ENCODE data around the gene C2CD3. TPM values are rescaled to one million over a fixed set of nuclear protein-coding genes. Genes with fewer than 3 reads are reported as not detected.

Gene C2CD3
- total RNA-seq, 4 donors from 2014 or later = 11.4 to 30.1 (median 25.3) TPM

DNA sequence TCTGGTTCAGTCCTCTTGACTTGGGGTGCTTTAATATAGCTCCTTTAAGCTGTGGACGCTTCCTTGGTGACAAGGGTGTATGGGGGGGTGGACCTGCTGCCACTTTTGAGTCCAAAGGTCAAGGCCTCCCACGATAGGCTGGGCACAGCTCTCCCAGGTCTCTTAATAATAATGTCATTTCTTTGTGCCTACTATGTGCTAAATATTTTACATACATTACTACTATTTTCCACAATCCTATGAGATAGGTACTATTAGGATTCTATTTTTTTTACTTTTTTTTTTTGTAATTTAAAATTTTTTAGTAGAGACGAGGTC lies 161.6 kb downstream of the C2CD3 start:
- Histone ChIP-seq H3K27ac (no peak overlapping the region), H3K4me3 (no peak overlapping the region), H3K27me3 (no peaks in the 10 kb centered on the region), H3K4me1 (no peaks in the 10 kb centered on the region), H3K36me3 (peaks cover 0 to 47% of the 10 kb centered on the region in 2 donors), H3K9me3 (no peaks in the 10 kb centered on the region)
- no peak for TF ChIP-seq POLR2A (IDR thresholded peaks at IDR 0.05)
- TF ChIP-seq POLR2AphosphoS5 (IDR thresholded peaks at IDR 0.05) = no peak
- TF ChIP-seq, protein P1, sequence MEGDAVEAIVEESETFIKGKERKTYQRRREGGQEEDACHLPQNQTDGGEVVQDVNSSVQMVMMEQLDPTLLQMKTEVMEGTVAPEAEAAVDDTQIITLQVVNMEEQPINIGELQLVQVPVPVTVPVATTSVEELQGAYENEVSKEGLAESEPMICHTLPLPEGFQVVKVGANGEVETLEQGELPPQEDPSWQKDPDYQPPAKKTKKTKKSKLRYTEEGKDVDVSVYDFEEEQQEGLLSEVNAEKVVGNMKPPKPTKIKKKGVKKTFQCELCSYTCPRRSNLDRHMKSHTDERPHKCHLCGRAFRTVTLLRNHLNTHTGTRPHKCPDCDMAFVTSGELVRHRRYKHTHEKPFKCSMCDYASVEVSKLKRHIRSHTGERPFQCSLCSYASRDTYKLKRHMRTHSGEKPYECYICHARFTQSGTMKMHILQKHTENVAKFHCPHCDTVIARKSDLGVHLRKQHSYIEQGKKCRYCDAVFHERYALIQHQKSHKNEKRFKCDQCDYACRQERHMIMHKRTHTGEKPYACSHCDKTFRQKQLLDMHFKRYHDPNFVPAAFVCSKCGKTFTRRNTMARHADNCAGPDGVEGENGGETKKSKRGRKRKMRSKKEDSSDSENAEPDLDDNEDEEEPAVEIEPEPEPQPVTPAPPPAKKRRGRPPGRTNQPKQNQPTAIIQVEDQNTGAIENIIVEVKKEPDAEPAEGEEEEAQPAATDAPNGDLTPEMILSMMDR (IDR thresholded peaks at IDR 0.05) = no peak
- TF ChIP-seq EP300 (IDR thresholded peaks at IDR 0.05) = no peak
- no peak for ATAC-seq
- 91% methylated on average over 3 of the region's 3 CpGs; no CpG with 5 or more reads in 1 of the 2 donors for WGBS, 2 donors (ENCODE audit: low coverage in 1 of 2)

DNA sequence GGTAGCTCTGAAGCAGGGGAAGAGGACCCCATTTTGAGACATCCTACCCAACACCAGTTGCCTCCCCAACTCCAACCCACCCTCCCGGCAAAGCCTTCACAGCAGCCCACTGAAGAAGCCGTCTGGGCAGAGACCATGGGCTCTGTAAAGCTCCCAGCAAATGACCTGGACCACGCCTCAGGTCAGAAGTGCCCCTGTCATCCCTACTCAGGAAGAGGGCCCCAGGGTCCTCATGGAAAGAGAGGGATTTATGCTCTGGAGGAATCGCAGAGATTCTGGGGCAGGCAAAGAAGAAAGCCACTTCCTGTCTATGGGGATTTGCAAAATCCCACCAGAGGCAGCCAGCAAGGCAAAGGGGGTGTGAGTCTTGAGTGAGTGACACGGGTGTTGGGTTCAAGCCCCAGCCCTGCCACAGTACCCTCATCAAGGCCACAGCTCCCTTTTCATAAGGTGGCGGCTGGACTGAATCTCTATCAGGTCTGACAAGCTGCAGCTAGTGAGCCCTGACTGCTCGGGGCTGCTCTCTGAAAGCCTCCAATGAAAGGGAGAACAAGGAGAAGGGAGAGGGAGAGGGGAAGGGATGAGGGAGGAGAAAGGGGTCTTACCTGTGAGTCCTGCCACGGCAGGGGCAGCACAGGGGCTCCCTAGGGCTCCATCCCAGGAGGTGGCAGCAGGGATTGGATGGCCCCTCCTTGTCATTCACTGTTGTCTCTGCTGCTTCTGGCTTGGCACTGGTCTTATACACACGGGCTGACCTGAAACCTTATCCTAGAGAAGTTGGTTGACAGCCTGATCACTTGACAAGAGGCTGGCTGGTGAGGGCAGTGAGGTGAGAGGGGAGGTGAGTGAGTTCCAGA lies 162.2 kb downstream of the C2CD3 start, which contains the start of gene UCP3:
Gene UCP3, minus strand, starts transcription at position 713 of the 857 bp plus-strand sequence. CDS start 2,043 bp downstream, outside the sequence.
- ATAC-seq = no peak
- 24% methylated on average over 2 of the region's 9 CpGs; no CpG with 5 or more reads in 1 of the 2 donors for WGBS, 2 donors (ENCODE audit: low coverage in 1 of 2)
- H3K4me3 ChIP-seq = no peak within 1 kb of the TSS
- H3K9me3 ChIP-seq = no peaks in the 10 kb centered on the region
- H3K27ac ChIP-seq = no peak within 1 kb of the TSS
- no peaks in the 10 kb centered on the region for H3K27me3 ChIP-seq
- peaks cover 0 to 52% of the 10 kb centered on the region in 2 donors for H3K36me3 ChIP-seq
- H3K4me1 ChIP-seq = no peaks in the 10 kb centered on the region
- TF ChIP-seq POLR2A (IDR thresholded peaks at IDR 0.05) (no peak), POLR2AphosphoS5 (IDR thresholded peaks at IDR 0.05) (no peak), EP300 (IDR thresholded peaks at IDR 0.05) (no peak)
- TF ChIP-seq, protein P1 (IDR thresholded peaks at IDR 0.05) = no peak

DNA sequence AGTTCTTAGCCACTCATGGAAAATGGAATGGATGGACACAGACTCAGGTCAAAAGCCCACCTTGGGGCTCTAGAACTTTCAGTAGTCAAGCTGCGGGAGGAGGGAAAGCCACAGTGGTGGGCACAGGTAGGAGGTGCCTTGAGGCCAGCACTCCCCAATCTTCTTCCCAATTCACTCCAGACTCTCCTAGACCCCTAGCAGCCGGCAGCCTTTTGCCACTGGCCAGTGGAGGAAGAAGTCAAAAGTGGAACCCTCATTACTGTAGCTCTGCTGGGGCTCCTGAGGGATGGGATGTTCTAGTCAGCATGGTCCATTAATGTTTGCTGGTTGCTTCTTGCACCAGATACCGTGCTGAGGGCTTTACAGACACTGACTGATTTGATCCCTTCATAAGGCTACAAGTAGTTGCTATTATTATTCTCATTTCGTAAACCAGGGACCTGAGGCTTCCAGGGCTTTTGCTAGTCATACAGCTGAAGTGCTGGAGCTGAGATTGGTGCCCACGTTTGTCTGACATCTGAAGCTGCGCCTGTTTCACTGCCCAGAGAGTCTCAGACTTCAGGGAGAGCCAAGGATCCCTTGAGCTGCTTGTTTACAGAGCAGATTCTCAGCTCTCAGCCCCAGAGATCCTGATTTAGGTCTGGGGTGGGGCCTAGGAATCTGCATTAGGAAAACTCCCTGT lies 163.0 kb downstream of the C2CD3 start:
- no peak overlapping the region for H3K27ac ChIP-seq
- no peaks in the 10 kb centered on the region for H3K9me3 ChIP-seq
- H3K4me3 ChIP-seq = no peak overlapping the region
- H3K4me1 ChIP-seq = no peaks in the 10 kb centered on the region
- H3K36me3 ChIP-seq = peaks cover 0 to 52% of the 10 kb centered on the region in 2 donors
- TF ChIP-seq, protein P1 (IDR thresholded peaks at IDR 0.05) = no peak
- TF ChIP-seq EP300 (IDR thresholded peaks at IDR 0.05) = no peak
- no peak for TF ChIP-seq POLR2AphosphoS5 (IDR thresholded peaks at IDR 0.05)
- TF ChIP-seq POLR2A (IDR thresholded peaks at IDR 0.05) = no peak
- ATAC-seq = no peak
- WGBS, 2 donors (ENCODE audit: low coverage in 1 of 2) = 72 to 95% methylated on average over 4 to 5 of the region's 6 CpGs
- no peaks in the 10 kb centered on the region for H3K27me3 ChIP-seq

DNA sequence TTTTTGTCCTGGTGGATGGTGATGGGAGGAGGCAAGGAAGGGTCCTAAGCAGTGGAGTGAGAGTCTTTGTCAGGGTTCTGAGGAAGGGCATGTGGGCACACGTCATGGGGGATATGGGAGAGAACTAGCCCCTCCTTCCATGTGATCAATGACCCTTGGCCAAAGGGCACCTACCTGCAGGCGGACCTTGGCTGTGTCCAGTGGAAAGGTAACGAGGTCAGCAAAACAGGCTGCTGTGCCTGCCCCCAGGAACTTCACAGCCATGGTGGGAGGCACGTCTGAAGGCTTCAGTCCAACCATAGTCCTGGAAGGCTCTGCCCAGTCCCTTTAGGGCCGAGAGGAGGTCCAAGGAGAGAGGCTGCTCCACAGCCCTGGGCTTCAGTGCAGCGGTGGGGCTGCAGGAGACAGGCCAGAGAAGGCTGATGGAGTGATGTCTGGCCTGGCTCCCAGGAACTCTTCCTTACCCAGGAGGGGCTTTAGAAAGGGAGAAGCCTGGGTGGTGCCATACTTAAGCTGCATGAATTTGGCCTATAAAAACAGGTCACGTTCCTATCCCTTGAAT lies 164.0 kb downstream of the C2CD3 start:
- Histone ChIP-seq H3K36me3 (peaks cover 0 to 53% of the 10 kb centered on the region in 2 donors), H3K9me3 (no peaks in the 10 kb centered on the region), H3K4me3 (no peak overlapping the region), H3K27ac (no peak overlapping the region), H3K27me3 (no peaks in the 10 kb centered on the region), H3K4me1 (no peaks in the 10 kb centered on the region)
- WGBS, 2 donors (ENCODE audit: low coverage in 1 of 2) = 70 to 100% methylated on average over 1 to 2 of the region's 7 CpGs
- ATAC-seq = no peak
- TF ChIP-seq POLR2AphosphoS5 (IDR thresholded peaks at IDR 0.05) (no peak), POLR2A (IDR thresholded peaks at IDR 0.05) (no peak), EP300 (IDR thresholded peaks at IDR 0.05) (no peak)
- TF ChIP-seq, protein P1 (IDR thresholded peaks at IDR 0.05) = no peak

Measured in gastroesophageal sphincter (tissue), 4 donors.